Adrenal gland (tissue), 12 donors: ENCODE data around the gene RNF145. TPM values are rescaled to one million over a fixed set of nuclear protein-coding genes. Genes with fewer than 3 reads are reported as not detected.

ENCODE experiments used
- DNase-seq, 7 donors: peaks; one replicate each; pipeline ENCODE4 v3.0.0-alpha.2; 2019 to 2020
- H3K27ac ChIP-seq, 5 donors: fragments of 200-600 bp; sonication (generic) in 4 of 5; 1 replicate in 3 of 5; 2 replicates in 2 of 5; pipeline versions ENCODE4 v1.5.1 to v1.8.0; 2016 to 2020; ENCODE audit warnings: mild to moderate bottlenecking in 1 of 5
- H3K27me3 ChIP-seq: fragments of 200-600 bp; 2 replicates; pipeline ENCODE4 v1.8.0; 2021
- H3K36me3 ChIP-seq, 2 donors: fragments of 200-600 bp; replicated peaks in 1 of 2; 1 replicate in 1 of 2; 2 replicates in 1 of 2; pipeline versions ENCODE4 v1.5.1 to v1.8.0; 2018 to 2022
- H3K4me1 ChIP-seq, 2 donors: fragments of 200-600 bp; replicated peaks in 1 of 2; 1 replicate in 1 of 2; 2 replicates in 1 of 2; pipeline versions ENCODE4 v1.5.1 to v1.8.0; 2018 to 2021
- H3K4me3 ChIP-seq, 4 donors: fragments of 200-600 bp; sonication (generic) in 3 of 4; one replicate each; pipeline ENCODE4 v1.5.1; 2016 to 2018
- H3K9me3 ChIP-seq, 3 donors: fragments of 200-600 bp; sonication (generic) in 1 of 3; replicated peaks in 1 of 3; 1 replicate in 2 of 3; 2 replicates in 1 of 3; pipeline versions ENCODE4 v1.5.1 to v1.8.0; 2016 to 2021
- CTCF ChIP-seq, 6 experiments: fragments of 450-650 bp in 4 of 6; fragments of 200-600 bp in 2 of 6; sonication (generic) in 1 of 6; IDR thresholded peaks; 1 replicate in 5 of 6; 2 replicates in 1 of 6; pipeline versions ENCODE4 v1.5.1 to v1.8.0; 2016 to 2021; ENCODE audit warnings: antibody characterized with exemption in 6 of 6, mild to moderate bottlenecking in 2 of 6, moderate library complexity in 1 of 6
- POLR2A ChIP-seq, 2 donors: fragments of 450-650 bp; IDR thresholded peaks; one replicate each; pipeline ENCODE4 v1.6.1; 2017; ENCODE audit warnings: antibody characterized with exemption in 2 of 2, mild to moderate bottlenecking in 2 of 2, moderate library complexity in 1 of 2
- WGBS, 4 donors: extraction: QIAGEN DNeasy Blood & Tissue Kit in 2 of 4; methylation state at CpG; one replicate each; pipeline versions ENCODE4 v1.1.5 to v1.1.7; 2013 to 2017; 5-methylcytosine and 5-hydroxymethylcytosine counted together
- intact Hi-C, 2 donors: fragments of 100-400 bp; cut with DNase I; formaldehyde crosslinking; loops; one replicate each; pipeline versions ENCODE4 v1.14.1 to v1.15.0; 2022 to 2023
- polyA plus RNA-seq, 3 donors: library from polyadenylated mRNA; stranded (reverse); fragments of 200-250 nt in 2 of 3; fragments of 350-450 nt in 1 of 3; fragmentation: Illumina TruSeq in 1 of 3; extraction: RNeasy Lipid Tissue Mini Kit (QIAGEN cat#74804) in 1 of 3; gene quantifications; one replicate each; pipeline ENCODE4 v1.2.3, GENCODE V29; 2013 to 2014
- total RNA-seq, 9 donors: library from RNA; depleted of rRNA in 4 of 9; stranded (reverse); fragments of >200 nt in 4 of 9; fragments of 120-200 nt in 1 of 9; fragmentation: NEBNext Ultra II Directional in 1 of 9; extraction: Animal tissue kit (Norgen Biotek cat#: 25700) in 1 of 9; gene quantifications; one replicate each; pipeline versions ENCODE4 v1.1.0 to v1.2.4, GENCODE V29; 2013 to 2023
- donor health status: healthy with polysubstance abuse.
- donor health status: Bipolar disorder and iron deficiency.
- donor health status: DM: yes; HTN: yes; CAD: no.
- donor health status: DM: no; HTN: no; CAD: no.
- donor health status: DM: no; HTN: no; CAD: no.
- donor health status: DM: yes; HTN: yes; CAD: no.

RNF145 gene
- total and polyA plus RNA-seq, 12 donors, result 20.2 to 138 (median 69.6) TPM

DNA sequence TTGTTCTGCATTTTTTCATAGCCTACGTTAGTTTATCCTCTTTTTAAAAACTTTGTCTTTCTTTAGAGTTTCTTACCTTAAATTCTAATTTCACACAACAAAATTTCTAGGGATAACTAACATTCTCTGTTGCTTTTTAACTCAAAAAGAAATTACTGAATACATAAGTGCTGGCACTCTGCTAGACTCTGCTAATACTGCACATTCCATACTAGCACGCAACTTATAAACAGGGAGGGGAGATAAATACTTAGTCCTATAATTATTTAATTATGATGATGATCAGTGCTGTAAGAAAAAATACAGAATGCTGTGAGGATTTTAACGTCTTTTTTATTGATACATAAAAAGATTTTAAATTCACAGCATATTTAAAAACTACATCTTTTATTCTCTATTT lies 25.1 kb downstream of the RNF145 start:
- no peaks in the 10 kb centered on the region for H3K9me3 ChIP-seq
- DNase-seq, result no peak
- TF ChIP-seq CTCF (IDR thresholded peaks at IDR 0.05), result no peak
- no peak for TF ChIP-seq POLR2A (IDR thresholded peaks at IDR 0.05)
- intact Hi-C loops, result no loop called here
- 78 to 86% (median 83%) methylated on average over 3 of the region's 3 CpGs for WGBS, 4 donors
- H3K36me3 ChIP-seq, result peaks cover 0 to under 1% of the 10 kb centered on the region in 2 donors
- H3K4me1 ChIP-seq, result peaks cover 14 to 72% of the 10 kb centered on the region in 2 donors
- H3K27ac ChIP-seq, result peak overlapping the region in 1 of 5 donors; percentile 40
- no peak overlapping the region for H3K4me3 ChIP-seq
- H3K27me3 ChIP-seq, result no peaks in the 10 kb centered on the region

DNA sequence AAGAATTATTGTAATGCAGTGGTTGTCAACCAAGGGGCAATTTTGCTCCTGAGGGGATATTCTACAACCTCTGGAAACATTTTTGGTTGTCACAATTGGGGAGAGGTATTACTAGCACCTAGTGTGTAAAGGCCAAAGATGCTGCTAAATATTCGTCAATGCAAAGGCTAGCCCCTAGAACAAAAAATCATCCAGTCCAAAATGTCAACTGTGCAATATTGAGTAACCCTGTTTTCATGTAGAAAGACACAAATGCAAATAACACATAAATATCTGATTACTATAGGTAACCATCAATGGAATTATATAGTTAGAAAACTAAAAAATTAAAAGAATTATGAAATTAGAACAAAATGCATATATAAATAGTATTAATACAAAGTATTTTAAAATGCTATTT lies 26.1 kb downstream of the RNF145 start:
- Histone ChIP-seq H3K27me3 (no peaks in the 10 kb centered on the region), H3K4me1 (peaks cover 14 to 80% of the 10 kb centered on the region in 2 donors), H3K36me3 (no peaks in the 10 kb centered on the region), H3K27ac (peak overlapping the region in 2 of 5 donors; percentile 23 to 59), H3K9me3 (no peaks in the 10 kb centered on the region), H3K4me3 (no peak overlapping the region)
- no peak for DNase-seq
- TF ChIP-seq POLR2A (IDR thresholded peaks at IDR 0.05) (no peak), CTCF (IDR thresholded peaks at IDR 0.05) (no peak)
- WGBS, 4 donors, result 0 to 88% (median 31%) methylated on average over 1 of the region's 1 CpG
- intact Hi-C loops, result no loop called here

DNA sequence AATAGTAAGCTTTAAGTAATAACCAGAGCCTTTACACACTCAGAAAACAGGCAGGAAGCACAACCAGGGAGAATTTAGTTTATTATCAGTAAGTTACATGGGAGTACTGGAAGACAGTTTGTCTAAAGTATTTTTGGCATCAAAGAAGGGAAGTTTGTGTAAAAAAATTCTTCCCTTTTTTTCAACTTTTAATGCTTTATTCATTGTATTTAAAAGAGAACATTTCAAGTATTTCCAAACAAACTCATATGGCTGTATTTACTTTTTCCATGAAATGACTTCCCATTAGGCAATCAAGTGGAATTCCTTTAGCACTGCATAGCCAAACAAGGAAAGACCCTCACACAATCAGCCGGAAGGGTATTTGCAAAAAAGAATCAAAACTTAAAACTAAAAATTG lies 26.7 kb downstream of the RNF145 start:
- no peaks in the 10 kb centered on the region for H3K9me3 ChIP-seq
- 63 to 80% (median 64%) methylated on average over 1 of the region's 1 CpG for WGBS, 4 donors
- peaks cover 14 to 81% of the 10 kb centered on the region in 2 donors for H3K4me1 ChIP-seq
- DNase-seq, result no peak
- intact Hi-C loops, result no loop called here
- peak overlapping the region in 3 of 5 donors; percentile 23 to 59 (median 24) for H3K27ac ChIP-seq
- H3K27me3 ChIP-seq, result no peaks in the 10 kb centered on the region
- no peaks in the 10 kb centered on the region for H3K36me3 ChIP-seq
- no peak overlapping the region for H3K4me3 ChIP-seq
- TF ChIP-seq CTCF (IDR thresholded peaks at IDR 0.05), result no peak
- no peak for TF ChIP-seq POLR2A (IDR thresholded peaks at IDR 0.05)

- H3K9me3 ChIP-seq, result no peaks in the 10 kb centered on the region
- no peak overlapping the region for H3K27ac ChIP-seq
- no peak for DNase-seq
- peaks cover 14 to 88% of the 10 kb centered on the region in 2 donors for H3K4me1 ChIP-seq
- no peaks in the 10 kb centered on the region for H3K27me3 ChIP-seq
- no peak overlapping the region for H3K4me3 ChIP-seq
- intact Hi-C loops, result no loop called here
- TF ChIP-seq POLR2A (IDR thresholded peaks at IDR 0.05) (no peak), CTCF (IDR thresholded peaks at IDR 0.05) (no peak)
- 93 to 96% (median 95%) methylated on average over 4 of the region's 4 CpGs for WGBS, 4 donors
- no peaks in the 10 kb centered on the region for H3K36me3 ChIP-seq
Measured at GRCh38 chr5:159181651-159182050, 27.7 kb downstream of the RNF145 start.
